HepG2 (cell line): ENCODE data around the gene PPA2. TPM values are rescaled to one million over a fixed set of nuclear protein-coding genes. Genes with fewer than 3 reads are reported as not detected.

ENCODE experiments used
- FOXC1 ChIP-seq: sonication (generic); formaldehyde crosslinking; IDR thresholded peaks from 2 replicates; pipeline ENCODE4 v1.8.0; 2022; ENCODE audit warnings: mild to moderate bottlenecking, missing genetic modification reagents, borderline replicate concordance
- HNRNPLL ChIP-seq: fragments of 200-400 bp; formaldehyde crosslinking; IDR thresholded peaks from 2 replicates; pipeline ENCODE4 v1.6.1; 2017; ENCODE audit warnings: mild to moderate bottlenecking, low read depth, low read length; ENCODE audit not compliant: poor library complexity, severe bottlenecking
- KLF11 ChIP-seq: IDR thresholded peaks from 2 replicates; pipeline ENCODE4 v1.6.1; 2016; ENCODE audit warnings: missing compliant biosample characterization
- NFYB ChIP-seq: sonication (generic); formaldehyde crosslinking; IDR thresholded peaks from 2 replicates; pipeline ENCODE4 v1.4.0; 2020; ENCODE audit warnings: missing genetic modification reagents
- POLR2A ChIP-seq, 2 experiments: IDR thresholded peaks; 2 replicates each; pipeline ENCODE4 v1.6.1; 2011; ENCODE audit warnings: low read depth in 2 of 2, low read length in 2 of 2, mild to moderate bottlenecking in 1 of 2, moderate library complexity in 1 of 2; ENCODE audit not compliant: insufficient read depth in 1 of 2
- SETDB1 ChIP-seq: sonication (generic); formaldehyde crosslinking; IDR thresholded peaks from 2 replicates; pipeline ENCODE4 v1.5.1; 2020; ENCODE audit warnings: missing genetic modification reagents, mild to moderate bottlenecking, borderline replicate concordance
- SMAD1 ChIP-seq: sonication (generic); formaldehyde crosslinking; IDR thresholded peaks from 2 replicates; pipeline ENCODE4 v1.4.0; 2020; ENCODE audit warnings: missing genetic modification reagents, low read depth, mild to moderate bottlenecking, borderline replicate concordance
- SNAPC2 ChIP-seq: sonication (generic); formaldehyde crosslinking; IDR thresholded peaks from 2 replicates; pipeline ENCODE4 v1.8.1; 2022; ENCODE audit warnings: mild to moderate bottlenecking, missing genetic modification reagents
- ZBTB21 ChIP-seq: sonication (generic); formaldehyde crosslinking; IDR thresholded peaks from 2 replicates; pipeline ENCODE4 v1.4.0; 2020; ENCODE audit warnings: missing genetic modification reagents
- ZFP82 ChIP-seq: sonication (generic); formaldehyde crosslinking; IDR thresholded peaks from 2 replicates; pipeline ENCODE4 v1.5.1; 2020; ENCODE audit warnings: mild to moderate bottlenecking, missing genetic modification reagents, borderline replicate concordance
- ZNF33B ChIP-seq: sonication (generic); formaldehyde crosslinking; IDR thresholded peaks from 2 replicates; pipeline ENCODE4 v1.5.1; 2020; ENCODE audit warnings: mild to moderate bottlenecking, missing genetic modification reagents
- ZNF674 ChIP-seq: sonication (generic); formaldehyde crosslinking; IDR thresholded peaks from 2 replicates; pipeline ENCODE4 v1.5.0; 2020; ENCODE audit warnings: low read depth, mild to moderate bottlenecking, missing genetic modification reagents
- polyA plus RNA-seq, 8 experiments: library from polyadenylated mRNA; depleted of rRNA in 3 of 8; stranded (reverse) in 7 of 8; unstranded in 1 of 8; fragments of >200 nt; fragmentation: Illumina TruSeq in 4 of 8; extraction: Trizol in 4 of 8; gene quantifications; 2 replicates each; pipeline versions ENCODE4 v1.2.1 to v1.2.3, GENCODE V29; 2011 to 2016; ENCODE audit warnings: low read depth in 4 of 8, missing spikeins in 1 of 8, mixed read lengths in 1 of 8; ENCODE audit not compliant: insufficient read depth in 1 of 8
- total RNA-seq, 5 experiments: library from RNA; depleted of rRNA; stranded (reverse); fragments of >200 nt; fragmentation: Illumina TruSeq; extraction: Trizol; gene quantifications; 2 replicates each; pipeline ENCODE4 v1.2.3, GENCODE V29; 2016; ENCODE audit warnings: low read depth in 1 of 5
- TF ChIP-seq, protein P1 (sequence below): IDR thresholded peaks from 2 replicates; pipeline ENCODE4 v1.6.1; 2016
- TF ChIP-seq, protein P2 (sequence below): sonication (generic); formaldehyde crosslinking; IDR thresholded peaks from 2 replicates; pipeline ENCODE4 v1.9.0; 2022; ENCODE audit warnings: low read depth, missing genetic modification reagents
- TF ChIP-seq, protein P3 (sequence below): sonication (generic); formaldehyde crosslinking; IDR thresholded peaks from 2 replicates; pipeline ENCODE4 v1.5.1; 2020; ENCODE audit warnings: mild to moderate bottlenecking, missing genetic modification reagents, borderline replicate concordance
- TF ChIP-seq, protein P4 (sequence below): sonication (generic); formaldehyde crosslinking; IDR thresholded peaks from 2 replicates; pipeline ENCODE4 v1.4.0; 2020; ENCODE audit warnings: missing genetic modification reagents

Gene PPA2
- total and polyA plus RNA-seq, 2 of the 13 experiments (the other 11 are each of a cell fraction or from before 2014, with no cell fraction given) = 44.2 to 70.6 TPM

DNA sequence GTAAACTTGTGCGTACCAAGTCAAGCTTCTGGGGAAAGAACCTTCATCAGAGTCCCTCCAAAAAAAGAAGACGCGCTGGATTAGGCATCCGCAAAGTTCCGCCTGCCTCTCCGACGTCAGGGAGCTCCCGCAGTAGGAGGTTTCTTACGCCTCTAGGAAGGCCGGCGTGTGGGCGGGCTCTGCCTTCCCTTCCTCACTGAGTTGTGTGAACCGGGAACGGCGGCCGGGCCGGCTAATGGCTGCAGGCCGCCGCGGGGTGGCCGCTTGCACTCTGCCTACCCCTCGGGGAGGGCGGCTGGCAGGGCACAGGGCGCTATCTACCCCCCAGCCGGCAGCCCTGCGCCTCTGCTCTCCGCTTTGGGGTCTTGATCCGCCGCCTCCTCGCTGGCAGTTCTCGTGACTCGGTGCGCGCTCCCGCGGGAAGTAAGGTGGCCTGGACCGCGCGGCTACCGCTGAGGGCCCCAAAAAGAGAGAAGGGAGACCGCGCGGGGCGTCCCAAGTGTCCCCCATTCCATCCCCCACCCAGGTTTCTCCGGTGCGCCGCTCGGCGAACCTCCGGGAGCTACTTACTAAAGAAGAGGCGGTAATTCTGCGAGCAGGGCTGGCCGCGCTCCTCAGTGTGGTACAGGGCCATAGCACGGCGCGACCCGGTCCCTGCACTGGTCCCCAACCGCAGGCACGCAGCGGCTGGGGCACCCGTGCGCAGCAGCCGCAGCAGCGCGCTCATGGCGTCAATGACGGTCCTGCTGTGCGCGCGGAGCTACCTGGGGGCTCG is at the start of gene PPA2 (continued):
- no peak for TF ChIP-seq SMAD1 (CRISPR knock-in tag)
- TF ChIP-seq, protein P1, sequence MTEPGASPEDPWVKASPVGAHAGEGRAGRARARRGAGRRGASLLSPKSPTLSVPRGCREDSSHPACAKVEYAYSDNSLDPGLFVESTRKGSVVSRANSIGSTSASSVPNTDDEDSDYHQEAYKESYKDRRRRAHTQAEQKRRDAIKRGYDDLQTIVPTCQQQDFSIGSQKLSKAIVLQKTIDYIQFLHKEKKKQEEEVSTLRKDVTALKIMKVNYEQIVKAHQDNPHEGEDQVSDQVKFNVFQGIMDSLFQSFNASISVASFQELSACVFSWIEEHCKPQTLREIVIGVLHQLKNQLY (CRISPR knock-in tag) = no peak
- TF ChIP-seq SNAPC2 = no peak
- TF ChIP-seq, protein P2, sequence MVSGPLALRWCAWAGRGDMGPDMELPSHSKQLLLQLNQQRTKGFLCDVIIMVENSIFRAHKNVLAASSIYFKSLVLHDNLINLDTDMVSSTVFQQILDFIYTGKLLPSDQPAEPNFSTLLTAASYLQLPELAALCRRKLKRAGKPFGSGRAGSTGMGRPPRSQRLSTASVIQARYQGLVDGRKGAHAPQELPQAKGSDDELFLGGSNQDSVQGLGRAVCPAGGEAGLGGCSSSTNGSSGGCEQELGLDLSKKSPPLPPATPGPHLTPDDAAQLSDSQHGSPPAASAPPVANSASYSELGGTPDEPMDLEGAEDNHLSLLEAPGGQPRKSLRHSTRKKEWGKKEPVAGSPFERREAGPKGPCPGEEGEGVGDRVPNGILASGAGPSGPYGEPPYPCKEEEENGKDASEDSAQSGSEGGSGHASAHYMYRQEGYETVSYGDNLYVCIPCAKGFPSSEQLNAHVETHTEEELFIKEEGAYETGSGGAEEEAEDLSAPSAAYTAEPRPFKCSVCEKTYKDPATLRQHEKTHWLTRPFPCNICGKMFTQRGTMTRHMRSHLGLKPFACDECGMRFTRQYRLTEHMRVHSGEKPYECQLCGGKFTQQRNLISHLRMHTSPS (CRISPR knock-in tag) = peak; percentile 61; the same call in 1 of the 2 replicates
- TF ChIP-seq NFYB = no peak
- peak; percentile 99 for TF ChIP-seq HNRNPLL
- TF ChIP-seq, protein P3, sequence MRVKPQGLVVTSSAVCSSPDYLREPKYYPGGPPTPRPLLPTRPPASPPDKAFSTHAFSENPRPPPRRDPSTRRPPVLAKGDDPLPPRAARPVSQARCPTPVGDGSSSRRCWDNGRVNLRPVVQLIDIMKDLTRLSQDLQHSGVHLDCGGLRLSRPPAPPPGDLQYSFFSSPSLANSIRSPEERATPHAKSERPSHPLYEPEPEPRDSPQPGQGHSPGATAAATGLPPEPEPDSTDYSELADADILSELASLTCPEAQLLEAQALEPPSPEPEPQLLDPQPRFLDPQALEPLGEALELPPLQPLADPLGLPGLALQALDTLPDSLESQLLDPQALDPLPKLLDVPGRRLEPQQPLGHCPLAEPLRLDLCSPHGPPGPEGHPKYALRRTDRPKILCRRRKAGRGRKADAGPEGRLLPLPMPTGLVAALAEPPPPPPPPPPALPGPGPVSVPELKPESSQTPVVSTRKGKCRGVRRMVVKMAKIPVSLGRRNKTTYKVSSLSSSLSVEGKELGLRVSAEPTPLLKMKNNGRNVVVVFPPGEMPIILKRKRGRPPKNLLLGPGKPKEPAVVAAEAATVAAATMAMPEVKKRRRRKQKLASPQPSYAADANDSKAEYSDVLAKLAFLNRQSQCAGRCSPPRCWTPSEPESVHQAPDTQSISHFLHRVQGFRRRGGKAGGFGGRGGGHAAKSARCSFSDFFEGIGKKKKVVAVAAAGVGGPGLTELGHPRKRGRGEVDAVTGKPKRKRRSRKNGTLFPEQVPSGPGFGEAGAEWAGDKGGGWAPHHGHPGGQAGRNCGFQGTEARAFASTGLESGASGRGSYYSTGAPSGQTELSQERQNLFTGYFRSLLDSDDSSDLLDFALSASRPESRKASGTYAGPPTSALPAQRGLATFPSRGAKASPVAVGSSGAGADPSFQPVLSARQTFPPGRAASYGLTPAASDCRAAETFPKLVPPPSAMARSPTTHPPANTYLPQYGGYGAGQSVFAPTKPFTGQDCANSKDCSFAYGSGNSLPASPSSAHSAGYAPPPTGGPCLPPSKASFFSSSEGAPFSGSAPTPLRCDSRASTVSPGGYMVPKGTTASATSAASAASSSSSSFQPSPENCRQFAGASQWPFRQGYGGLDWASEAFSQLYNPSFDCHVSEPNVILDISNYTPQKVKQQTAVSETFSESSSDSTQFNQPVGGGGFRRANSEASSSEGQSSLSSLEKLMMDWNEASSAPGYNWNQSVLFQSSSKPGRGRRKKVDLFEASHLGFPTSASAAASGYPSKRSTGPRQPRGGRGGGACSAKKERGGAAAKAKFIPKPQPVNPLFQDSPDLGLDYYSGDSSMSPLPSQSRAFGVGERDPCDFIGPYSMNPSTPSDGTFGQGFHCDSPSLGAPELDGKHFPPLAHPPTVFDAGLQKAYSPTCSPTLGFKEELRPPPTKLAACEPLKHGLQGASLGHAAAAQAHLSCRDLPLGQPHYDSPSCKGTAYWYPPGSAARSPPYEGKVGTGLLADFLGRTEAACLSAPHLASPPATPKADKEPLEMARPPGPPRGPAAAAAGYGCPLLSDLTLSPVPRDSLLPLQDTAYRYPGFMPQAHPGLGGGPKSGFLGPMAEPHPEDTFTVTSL (CRISPR knock-in tag) = peak; percentile 55; the same call in 1 of the 2 replicates
- peak; percentile 78 to 83 for TF ChIP-seq POLR2A (IDR thresholded peaks at IDR 0.05; ENCODE audit: insufficient read depth in 1 of 2, low read depth in 2 of 2, low read length in 2 of 2)
- TF ChIP-seq KLF11 (CRISPR knock-in tag) = no peak
- TF ChIP-seq FOXC1 = peak; percentile 76; the same call in 1 of the 2 replicates
- TF ChIP-seq, protein P4, sequence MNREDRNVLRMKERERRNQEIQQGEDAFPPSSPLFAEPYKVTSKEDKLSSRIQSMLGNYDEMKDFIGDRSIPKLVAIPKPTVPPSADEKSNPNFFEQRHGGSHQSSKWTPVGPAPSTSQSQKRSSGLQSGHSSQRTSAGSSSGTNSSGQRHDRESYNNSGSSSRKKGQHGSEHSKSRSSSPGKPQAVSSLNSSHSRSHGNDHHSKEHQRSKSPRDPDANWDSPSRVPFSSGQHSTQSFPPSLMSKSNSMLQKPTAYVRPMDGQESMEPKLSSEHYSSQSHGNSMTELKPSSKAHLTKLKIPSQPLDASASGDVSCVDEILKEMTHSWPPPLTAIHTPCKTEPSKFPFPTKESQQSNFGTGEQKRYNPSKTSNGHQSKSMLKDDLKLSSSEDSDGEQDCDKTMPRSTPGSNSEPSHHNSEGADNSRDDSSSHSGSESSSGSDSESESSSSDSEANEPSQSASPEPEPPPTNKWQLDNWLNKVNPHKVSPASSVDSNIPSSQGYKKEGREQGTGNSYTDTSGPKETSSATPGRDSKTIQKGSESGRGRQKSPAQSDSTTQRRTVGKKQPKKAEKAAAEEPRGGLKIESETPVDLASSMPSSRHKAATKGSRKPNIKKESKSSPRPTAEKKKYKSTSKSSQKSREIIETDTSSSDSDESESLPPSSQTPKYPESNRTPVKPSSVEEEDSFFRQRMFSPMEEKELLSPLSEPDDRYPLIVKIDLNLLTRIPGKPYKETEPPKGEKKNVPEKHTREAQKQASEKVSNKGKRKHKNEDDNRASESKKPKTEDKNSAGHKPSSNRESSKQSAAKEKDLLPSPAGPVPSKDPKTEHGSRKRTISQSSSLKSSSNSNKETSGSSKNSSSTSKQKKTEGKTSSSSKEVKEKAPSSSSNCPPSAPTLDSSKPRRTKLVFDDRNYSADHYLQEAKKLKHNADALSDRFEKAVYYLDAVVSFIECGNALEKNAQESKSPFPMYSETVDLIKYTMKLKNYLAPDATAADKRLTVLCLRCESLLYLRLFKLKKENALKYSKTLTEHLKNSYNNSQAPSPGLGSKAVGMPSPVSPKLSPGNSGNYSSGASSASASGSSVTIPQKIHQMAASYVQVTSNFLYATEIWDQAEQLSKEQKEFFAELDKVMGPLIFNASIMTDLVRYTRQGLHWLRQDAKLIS = no peak
- TF ChIP-seq ZBTB21 (CRISPR knock-in tag) = peak; percentile 13; the same call in 1 of the 2 replicates
- TF ChIP-seq ZNF33B (CRISPR knock-in tag) = no peak
- TF ChIP-seq ZFP82 (CRISPR knock-in tag) = peak; percentile 77; the same call in 1 of the 2 replicates
- no peak for TF ChIP-seq ZNF674 (CRISPR knock-in tag)
- no peak for TF ChIP-seq SETDB1 (CRISPR knock-in tag)
